Activated CD4-positive, alpha-beta T cell treated with anti-CD3 and anti-CD28 coated beads for 4 hours (primary cell): Measurements from ENCODE around the gene CYTH1.

Experiments
- DNase-seq, 2 donors: peaks; one replicate each; pipeline ENCODE4 v3.0.0-alpha.2; 2020

Gene CYTH1

GRCh38 chr17:78804777-78805176, 22.7 kb upstream of the CYTH1 start:
- no peak for DNase-seq

GRCh38 chr17:78803186-78803845, 21.2 kb upstream of the CYTH1 start:
- DNase-seq, result no peak

GRCh38 chr17:78802459-78802858, 20.4 kb upstream of the CYTH1 start:
- no peak for DNase-seq

- DNase-seq, result no peak
Measured at GRCh38 chr17:78802008-78802407, 19.9 kb upstream of the CYTH1 start.

- DNase-seq, result no peak
Measured at GRCh38 chr17:78800132-78800931, 18.3 kb upstream of the CYTH1 start.

GRCh38 chr17:78798695-78799559, 16.9 kb upstream of the CYTH1 start:
- DNase-seq, result no peak

GRCh38 chr17:78797691-78798585, 15.9 kb upstream of the CYTH1 start:
- peak in 1 of 2 donors; percentile 41 for DNase-seq

- no peak for DNase-seq
Measured at GRCh38 chr17:78797213-78797612, 15.1 kb upstream of the CYTH1 start.

- DNase-seq, result no peak
Measured at GRCh38 chr17:78796517-78796900, 14.4 kb upstream of the CYTH1 start.

GRCh38 chr17:78795861-78796516, 13.9 kb upstream of the CYTH1 start:
- DNase-seq, result no peak

- no peak for DNase-seq
Measured at GRCh38 chr17:78794864-78795640, 13.0 kb upstream of the CYTH1 start.

- no peak for DNase-seq
Measured at GRCh38 chr17:78794399-78794798, 12.3 kb upstream of the CYTH1 start.

GRCh38 chr17:78793968-78794367, 11.9 kb upstream of the CYTH1 start:
- no peak for DNase-seq

GRCh38 chr17:78793415-78793814, 11.3 kb upstream of the CYTH1 start:
- DNase-seq, result no peak

- no peak for DNase-seq
Measured at GRCh38 chr17:78791840-78792709, 10.0 kb upstream of the CYTH1 start.

- DNase-seq, result no peak
Measured at GRCh38 chr17:78790552-78790951, 8.5 kb upstream of the CYTH1 start.

- peak in 1 of 2 donors; percentile 33 for DNase-seq
Measured at GRCh38 chr17:78789663-78790181, 7.6 kb upstream of the CYTH1 start.

GRCh38 chr17:78789149-78789662, 7.1 kb upstream of the CYTH1 start:
- DNase-seq, result no peak

GRCh38 chr17:78788451-78788850, 6.4 kb upstream of the CYTH1 start:
- DNase-seq, result no peak

- no peak for DNase-seq
Measured at GRCh38 chr17:78787444-78787843, 5.4 kb upstream of the CYTH1 start.
